Measurements from ENCODE around the gene NLK.

DNA sequence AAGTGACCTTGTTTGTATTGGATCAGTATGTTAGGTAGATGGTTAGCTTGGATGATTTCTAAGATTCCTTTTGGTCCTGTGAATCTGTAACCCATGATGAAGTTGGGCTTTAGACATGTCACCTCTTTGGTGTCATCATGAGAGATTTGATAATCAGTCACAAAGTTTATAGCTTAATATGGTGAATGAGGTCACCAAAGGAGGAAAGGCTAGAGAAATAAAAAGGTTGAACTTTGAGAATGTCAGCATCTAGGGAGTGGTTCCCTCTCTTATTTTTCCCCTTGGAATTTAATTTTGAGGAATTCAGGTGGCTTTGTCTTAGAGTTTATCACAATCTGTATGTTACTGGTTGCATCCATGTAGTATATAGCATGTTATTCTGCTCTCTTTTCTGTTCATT is 45.3 kb downstream of the NLK start:
- no peak for TF ChIP-seq CTCF (conservative IDR thresholded peaks at IDR 0.05 in 1 of 2, IDR thresholded peaks at IDR 0.05 in 1 of 2; ENCODE audit: low read depth in 1 of 2, low read length in 2 of 2)
- no peak for TF ChIP-seq EZH2 (IDR thresholded peaks at IDR 0.05; ENCODE audit: low read length, missing control alignments)

Data from fibroblast of lung (primary cell).